Loucy (cell line): ENCODE measurements around the gene CERS6.

Experiments
- H2AFZ ChIP-seq: fragments of 200-600 bp; sonication (generic); 2 replicates; pipeline ENCODE4 v1.6.0; 2016; ENCODE audit warnings: antibody characterized with exemption, mild to moderate bottlenecking, low read length, moderate library complexity
- H3F3A ChIP-seq: fragments of 200-600 bp; 2 replicates; pipeline ENCODE4 v1.6.0; 2016; ENCODE audit warnings: antibody characterized with exemption, low read depth, mild to moderate bottlenecking
- H3K27me3 ChIP-seq: fragments of 200-600 bp; sonication (generic); 2 replicates; pipeline ENCODE4 v1.6.1; 2014; ENCODE audit warnings: low read length, mild to moderate bottlenecking; ENCODE audit not compliant: insufficient read depth, poor library complexity, severe bottlenecking
- H3K36me3 ChIP-seq: fragments of 200-600 bp; sonication (generic); 2 replicates; pipeline ENCODE4 v1.6.1; 2016; ENCODE audit warnings: low read length; ENCODE audit not compliant: insufficient read depth
- H3K4me1 ChIP-seq: fragments of 200-600 bp; sonication (generic); 2 replicates; pipeline ENCODE4 v1.5.1; 2014; ENCODE audit warnings: low read length, mild to moderate bottlenecking; ENCODE audit not compliant: insufficient read depth, poor library complexity, severe bottlenecking
- H3K4me2 ChIP-seq: fragments of 200-600 bp; sonication (generic); 2 replicates; pipeline ENCODE4 v1.6.0; 2014; ENCODE audit warnings: antibody characterized with exemption, low read length, low read depth, mild to moderate bottlenecking; ENCODE audit not compliant: poor library complexity, severe bottlenecking
- H3K4me3 ChIP-seq: fragments of 200-600 bp; sonication (generic); 2 replicates; pipeline ENCODE4 v1.5.1; 2014; ENCODE audit warnings: low read length, mild to moderate bottlenecking, mixed read lengths; ENCODE audit not compliant: poor library complexity, severe bottlenecking
- H3K79me2 ChIP-seq: fragments of 200-600 bp; sonication (generic); 2 replicates; pipeline ENCODE4 v1.6.1; 2014; ENCODE audit warnings: low read length; ENCODE audit not compliant: insufficient read depth
- H3K9ac ChIP-seq: fragments of 200-600 bp; sonication (generic); 2 replicates; pipeline ENCODE4 v1.6.0; 2014; ENCODE audit warnings: mild to moderate bottlenecking, low read depth, low read length, moderate library complexity; ENCODE audit not compliant: poor library complexity, severe bottlenecking
- H3K9me2 ChIP-seq: fragments of 200-600 bp; sonication (generic); replicated peaks from 2 replicates; pipeline ENCODE4 v1.6.1; 2016; ENCODE audit warnings: low read depth, low read length, mixed read lengths
- H3K9me3 ChIP-seq: fragments of 200-600 bp; sonication (generic); 2 replicates; pipeline ENCODE4 v1.6.1; 2014; ENCODE audit warnings: mild to moderate bottlenecking, antibody characterized with exemption, low read length, low read depth; ENCODE audit not compliant: insufficient read depth
- H4K20me1 ChIP-seq: fragments of 200-600 bp; sonication (generic); 2 replicates; pipeline ENCODE4 v1.6.0; 2014; ENCODE audit warnings: antibody characterized with exemption, low read length, mild to moderate bottlenecking; ENCODE audit not compliant: insufficient read depth, poor library complexity, severe bottlenecking
- EZH2phosphoT487 ChIP-seq: fragments of 200-600 bp; IDR thresholded peaks from 2 replicates; pipeline ENCODE4 v1.6.1; 2018; ENCODE audit warnings: antibody characterized with exemption, mild to moderate bottlenecking, moderate library complexity, borderline replicate concordance
- TF ChIP-seq, protein P1 (sequence below): fragments of 200-600 bp; sonication (generic); conservative IDR thresholded peaks from 2 replicates; pipeline ENCODE4 v1.5.1; 2014; ENCODE audit warnings: mild to moderate bottlenecking, antibody characterized with exemption, low read length

The CERS6 gene

DNA sequence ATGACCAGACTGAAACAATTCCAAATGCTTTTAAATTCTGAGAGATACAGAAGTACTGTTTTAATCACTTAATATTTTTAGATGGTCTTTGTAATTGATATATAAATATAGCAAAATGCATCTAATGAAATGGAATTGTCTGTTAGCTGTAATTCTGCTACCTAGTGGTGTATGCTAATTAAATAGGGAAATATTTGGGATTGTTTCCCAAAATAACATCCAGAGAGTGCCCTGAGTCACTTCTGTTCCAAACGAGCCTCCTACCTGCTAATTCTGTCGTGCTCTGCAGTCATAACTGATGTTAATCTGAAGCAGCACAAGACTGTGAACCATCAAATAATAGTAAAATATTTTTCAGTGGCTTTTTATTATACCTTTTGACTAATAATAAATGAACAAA lies 274.9 kb downstream of the CERS6 start:
- Histone ChIP-seq H3K79me2 (no peaks in the 10 kb centered on the region), H3F3A (no peaks in the 10 kb centered on the region), H3K9me3 (no peaks in the 10 kb centered on the region), H3K27me3 (no peaks in the 10 kb centered on the region), H4K20me1 (no peaks in the 10 kb centered on the region), H3K4me3 (no peak overlapping the region), H3K4me2 (no peak overlapping the region), H3K4me1 (no peaks in the 10 kb centered on the region), H2AFZ (no peak overlapping the region), H3K9ac (no peak overlapping the region), H3K36me3 (no peaks in the 10 kb centered on the region), H3K9me2 (no peaks in the 10 kb centered on the region)
- TF ChIP-seq, protein P1, sequence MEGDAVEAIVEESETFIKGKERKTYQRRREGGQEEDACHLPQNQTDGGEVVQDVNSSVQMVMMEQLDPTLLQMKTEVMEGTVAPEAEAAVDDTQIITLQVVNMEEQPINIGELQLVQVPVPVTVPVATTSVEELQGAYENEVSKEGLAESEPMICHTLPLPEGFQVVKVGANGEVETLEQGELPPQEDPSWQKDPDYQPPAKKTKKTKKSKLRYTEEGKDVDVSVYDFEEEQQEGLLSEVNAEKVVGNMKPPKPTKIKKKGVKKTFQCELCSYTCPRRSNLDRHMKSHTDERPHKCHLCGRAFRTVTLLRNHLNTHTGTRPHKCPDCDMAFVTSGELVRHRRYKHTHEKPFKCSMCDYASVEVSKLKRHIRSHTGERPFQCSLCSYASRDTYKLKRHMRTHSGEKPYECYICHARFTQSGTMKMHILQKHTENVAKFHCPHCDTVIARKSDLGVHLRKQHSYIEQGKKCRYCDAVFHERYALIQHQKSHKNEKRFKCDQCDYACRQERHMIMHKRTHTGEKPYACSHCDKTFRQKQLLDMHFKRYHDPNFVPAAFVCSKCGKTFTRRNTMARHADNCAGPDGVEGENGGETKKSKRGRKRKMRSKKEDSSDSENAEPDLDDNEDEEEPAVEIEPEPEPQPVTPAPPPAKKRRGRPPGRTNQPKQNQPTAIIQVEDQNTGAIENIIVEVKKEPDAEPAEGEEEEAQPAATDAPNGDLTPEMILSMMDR = no peak
- TF ChIP-seq EZH2phosphoT487 = no peak

DNA sequence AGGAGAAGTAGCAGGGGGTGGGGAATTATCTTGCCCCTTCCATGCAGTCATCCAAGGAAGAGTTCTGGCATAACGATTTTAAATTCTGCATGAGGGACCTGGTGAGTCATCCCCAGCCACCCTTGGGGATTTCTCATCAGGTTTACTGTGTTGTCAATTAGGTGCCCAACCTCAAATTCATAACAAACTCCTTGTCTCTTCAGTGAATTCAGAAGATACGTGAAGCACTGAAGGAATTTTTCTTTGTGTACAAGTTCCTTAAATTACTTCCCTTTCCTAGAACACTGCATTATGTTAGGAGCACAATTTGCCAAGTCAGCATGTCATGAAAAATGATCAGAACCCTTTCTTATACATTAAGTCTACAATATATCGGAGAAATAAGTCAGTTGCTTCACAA lies 275.5 kb downstream of the CERS6 start:
- TF ChIP-seq, protein P1 = no peak
- TF ChIP-seq EZH2phosphoT487 = no peak
- Histone ChIP-seq H3K4me3 (no peak overlapping the region), H4K20me1 (no peaks in the 10 kb centered on the region), H3K9me3 (no peaks in the 10 kb centered on the region), H3K36me3 (no peaks in the 10 kb centered on the region), H3K4me2 (no peak overlapping the region), H3K4me1 (no peaks in the 10 kb centered on the region), H3K9me2 (no peaks in the 10 kb centered on the region), H3K27me3 (no peaks in the 10 kb centered on the region), H3K9ac (no peak overlapping the region), H3K79me2 (no peaks in the 10 kb centered on the region), H2AFZ (no peak overlapping the region), H3F3A (no peaks in the 10 kb centered on the region)

DNA sequence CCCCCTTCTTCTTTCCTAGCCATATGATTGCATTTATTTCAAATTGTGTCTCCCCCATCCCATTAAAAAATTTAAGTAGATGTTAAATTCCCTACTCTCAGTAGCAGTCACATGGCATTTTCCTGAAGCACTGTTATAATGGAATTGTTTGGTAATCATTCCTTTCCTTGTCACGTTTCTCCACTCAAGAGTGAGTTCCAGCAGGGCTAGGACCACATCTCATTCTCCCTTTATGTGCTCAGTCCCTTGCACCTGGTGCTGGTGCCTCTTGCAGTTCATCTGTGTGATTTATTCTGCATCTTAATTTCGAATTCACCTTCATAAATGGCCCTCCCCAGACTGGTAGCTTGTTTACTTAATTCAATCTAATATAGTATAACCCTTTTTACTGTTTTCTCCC lies 276.0 kb downstream of the CERS6 start:
- Histone ChIP-seq H3K9me2 (no peaks in the 10 kb centered on the region), H3K9me3 (no peaks in the 10 kb centered on the region), H3K79me2 (no peaks in the 10 kb centered on the region), H3K36me3 (no peaks in the 10 kb centered on the region), H3K4me1 (no peaks in the 10 kb centered on the region), H2AFZ (no peak overlapping the region), H3K9ac (no peak overlapping the region), H3K4me2 (no peak overlapping the region), H4K20me1 (no peaks in the 10 kb centered on the region), H3F3A (no peaks in the 10 kb centered on the region), H3K4me3 (no peak overlapping the region), H3K27me3 (no peaks in the 10 kb centered on the region)
- TF ChIP-seq EZH2phosphoT487 = no peak
- TF ChIP-seq, protein P1 = no peak
